ENCODE data around the gene SSNA1. TPM values are rescaled to one million over a fixed set of nuclear protein-coding genes. Genes with fewer than 3 reads are reported as not detected.

Gene SSNA1
- total RNA-seq, 6 experiments from 2014 or later, result 21.5 to 53.3 (median 25.5) TPM

DNA sequence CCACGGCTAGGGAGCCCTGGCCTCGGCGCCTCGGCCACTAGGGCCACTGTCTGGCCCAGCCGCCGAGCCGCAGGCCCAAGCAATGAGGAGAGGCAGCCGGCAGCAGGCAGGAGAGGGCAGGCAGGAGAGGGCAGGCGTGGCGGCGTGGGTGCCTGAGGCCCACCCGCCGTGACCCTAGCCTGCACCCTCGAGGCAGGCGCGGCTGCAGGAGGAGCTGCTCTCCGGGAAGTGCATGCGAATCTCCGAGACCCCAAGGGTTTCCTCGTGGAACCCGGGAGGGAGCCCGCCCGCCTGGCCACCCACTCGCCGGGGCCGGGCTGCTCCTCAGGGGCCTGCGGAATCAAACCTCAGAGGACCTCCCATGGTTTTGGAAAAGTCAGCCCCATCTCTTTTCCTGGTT lies 40.2 kb upstream of the SSNA1 start:
- Histone ChIP-seq H3K27ac (no peak overlapping the region), H3K4me1 (no peaks in the 10 kb centered on the region), H3K4me3 (no peak overlapping the region), H3K27me3 (peaks cover 0 to 4% of the 10 kb centered on the region in 2 donors), H3K9me3 (no peaks in the 10 kb centered on the region), H3K36me3 (no peaks in the 10 kb centered on the region)
- TF ChIP-seq, protein P1, sequence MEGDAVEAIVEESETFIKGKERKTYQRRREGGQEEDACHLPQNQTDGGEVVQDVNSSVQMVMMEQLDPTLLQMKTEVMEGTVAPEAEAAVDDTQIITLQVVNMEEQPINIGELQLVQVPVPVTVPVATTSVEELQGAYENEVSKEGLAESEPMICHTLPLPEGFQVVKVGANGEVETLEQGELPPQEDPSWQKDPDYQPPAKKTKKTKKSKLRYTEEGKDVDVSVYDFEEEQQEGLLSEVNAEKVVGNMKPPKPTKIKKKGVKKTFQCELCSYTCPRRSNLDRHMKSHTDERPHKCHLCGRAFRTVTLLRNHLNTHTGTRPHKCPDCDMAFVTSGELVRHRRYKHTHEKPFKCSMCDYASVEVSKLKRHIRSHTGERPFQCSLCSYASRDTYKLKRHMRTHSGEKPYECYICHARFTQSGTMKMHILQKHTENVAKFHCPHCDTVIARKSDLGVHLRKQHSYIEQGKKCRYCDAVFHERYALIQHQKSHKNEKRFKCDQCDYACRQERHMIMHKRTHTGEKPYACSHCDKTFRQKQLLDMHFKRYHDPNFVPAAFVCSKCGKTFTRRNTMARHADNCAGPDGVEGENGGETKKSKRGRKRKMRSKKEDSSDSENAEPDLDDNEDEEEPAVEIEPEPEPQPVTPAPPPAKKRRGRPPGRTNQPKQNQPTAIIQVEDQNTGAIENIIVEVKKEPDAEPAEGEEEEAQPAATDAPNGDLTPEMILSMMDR (IDR thresholded peaks at IDR 0.05), result no peak
- TF ChIP-seq POLR2A (IDR thresholded peaks at IDR 0.05), result no peak
- no peak for DNase-seq
- 41% methylated on average over 6 of the region's 27 CpGs for WGBS (ENCODE audit: insufficient coverage, low coverage, low lambda C conversion rate, missing lambda C conversion rate)
- intact Hi-C loops (cut with DNase I), result no loop called here
- no peak for ATAC-seq

DNA sequence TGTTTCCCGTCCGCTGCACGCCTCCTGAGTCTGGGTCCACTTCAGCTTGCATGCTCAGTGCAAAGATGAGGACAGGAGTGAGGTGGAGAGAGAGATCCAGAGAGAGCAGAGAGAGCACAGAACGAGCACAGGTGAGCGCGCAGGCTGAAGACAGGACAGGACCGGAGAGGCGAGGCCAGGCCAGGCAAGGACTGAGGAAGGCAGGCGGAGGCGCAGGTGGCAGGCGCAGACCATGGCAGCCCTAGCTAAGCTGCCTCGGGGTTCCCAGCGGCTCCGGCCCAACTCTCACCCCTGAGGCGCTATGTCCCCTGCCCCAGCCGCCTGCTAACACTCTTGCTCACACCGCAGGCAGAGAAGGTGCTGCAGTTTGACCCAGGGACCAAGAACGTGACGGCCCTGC lies 39.8 kb upstream of the SSNA1 start:
- ATAC-seq (no peak), DNase-seq (no peak)
- TF ChIP-seq, protein P1 (IDR thresholded peaks at IDR 0.05), result no peak
- no peak for TF ChIP-seq POLR2A (IDR thresholded peaks at IDR 0.05)
- H3K36me3 ChIP-seq, result no peaks in the 10 kb centered on the region
- no peak overlapping the region for H3K4me3 ChIP-seq
- no peaks in the 10 kb centered on the region for H3K9me3 ChIP-seq
- no peaks in the 10 kb centered on the region for H3K4me1 ChIP-seq
- no peak overlapping the region for H3K27ac ChIP-seq
- 71% methylated on average over 8 of the region's 19 CpGs for WGBS (ENCODE audit: insufficient coverage, low coverage, low lambda C conversion rate, missing lambda C conversion rate)
- intact Hi-C loops (cut with DNase I), result no loop called here
- H3K27me3 ChIP-seq, result peaks cover 0 to 4% of the 10 kb centered on the region in 2 donors

DNA sequence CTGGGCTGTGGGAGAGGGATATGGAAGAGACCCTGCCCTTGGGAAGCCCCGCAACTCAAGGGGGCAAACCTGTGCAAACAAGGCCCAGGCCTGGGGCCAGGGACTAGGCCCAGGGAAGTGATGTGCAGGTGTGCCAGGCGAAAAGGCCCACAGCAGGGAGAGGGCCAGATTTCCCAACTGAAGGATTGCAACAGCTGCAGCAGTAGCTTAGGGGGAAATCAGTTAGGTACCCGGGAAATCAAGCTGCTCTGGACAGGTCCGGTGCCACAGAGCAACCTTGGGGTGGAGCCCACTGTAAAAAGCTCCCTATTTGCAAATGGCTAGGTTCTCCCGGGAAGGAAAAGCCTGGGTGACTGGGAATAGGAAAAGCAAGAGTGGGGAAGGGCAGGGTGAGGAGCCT lies 39.1 kb upstream of the SSNA1 start:
- Histone ChIP-seq H3K36me3 (no peaks in the 10 kb centered on the region), H3K4me3 (no peak overlapping the region), H3K4me1 (no peaks in the 10 kb centered on the region), H3K9me3 (no peaks in the 10 kb centered on the region), H3K27me3 (peaks cover 0 to 4% of the 10 kb centered on the region in 2 donors), H3K27ac (no peak overlapping the region)
- intact Hi-C loops (cut with DNase I), result no loop called here
- no peak for ATAC-seq
- 50% methylated on average over 3 of the region's 5 CpGs for WGBS (ENCODE audit: insufficient coverage, low coverage, low lambda C conversion rate, missing lambda C conversion rate)
- TF ChIP-seq, protein P1 (IDR thresholded peaks at IDR 0.05), result no peak
- TF ChIP-seq POLR2A (IDR thresholded peaks at IDR 0.05), result no peak
- no peak for DNase-seq

DNA sequence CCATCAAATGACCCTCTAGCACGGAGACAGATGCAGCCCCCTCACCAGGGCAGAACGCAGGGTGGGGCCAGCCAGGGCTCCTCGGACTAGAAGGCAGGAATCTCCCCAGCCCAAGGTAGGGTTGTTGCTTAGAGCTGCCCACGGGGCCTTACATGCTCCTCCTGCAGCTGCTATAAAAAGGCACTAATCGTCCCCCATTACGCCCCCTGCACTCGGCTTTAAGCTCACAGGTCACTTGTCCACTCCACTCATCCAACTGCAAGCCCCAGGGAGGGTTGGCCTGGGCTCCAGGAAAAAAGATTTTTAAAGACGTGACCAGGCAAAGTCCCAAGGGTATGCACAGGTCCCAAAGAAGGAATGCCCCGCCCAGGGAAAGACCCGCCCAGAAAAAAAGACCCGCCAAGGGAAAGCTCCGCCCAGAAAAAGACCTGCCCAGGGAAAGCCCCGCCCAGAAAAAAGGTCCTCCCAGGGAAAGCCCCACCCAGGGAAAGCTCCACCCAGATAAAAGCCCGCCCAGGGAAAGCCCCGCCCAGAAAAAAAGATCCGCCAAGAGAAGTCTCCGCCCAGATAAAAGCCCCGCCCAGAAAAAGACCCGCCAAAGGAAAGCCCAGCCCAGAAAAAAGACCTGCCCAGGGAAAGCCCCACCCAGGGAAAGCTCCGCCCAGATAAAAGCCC lies 38.4 kb upstream of the SSNA1 start:
- DNase-seq, result no peak
- H3K4me3 ChIP-seq, result no peak overlapping the region
- no peak overlapping the region for H3K27ac ChIP-seq
- 56% methylated on average over 16 of the region's 20 CpGs for WGBS (ENCODE audit: insufficient coverage, low coverage, low lambda C conversion rate, missing lambda C conversion rate)
- no peak for ATAC-seq
- intact Hi-C loops (cut with DNase I), result no loop called here
- no peaks in the 10 kb centered on the region for H3K36me3 ChIP-seq
- TF ChIP-seq, protein P1 (IDR thresholded peaks at IDR 0.05), result no peak
- TF ChIP-seq POLR2A (IDR thresholded peaks at IDR 0.05), result no peak
- no peaks in the 10 kb centered on the region for H3K9me3 ChIP-seq
- H3K27me3 ChIP-seq, result peaks cover 0 to 4% of the 10 kb centered on the region in 2 donors
- H3K4me1 ChIP-seq, result no peaks in the 10 kb centered on the region
